HepG2 (cell line): ENCODE measurements around the gene ALX4. TPM values are rescaled to one million over a fixed set of nuclear protein-coding genes. Genes with fewer than 3 reads are reported as not detected.

Experiments
- HOXA9 ChIP-seq: sonication (generic); formaldehyde crosslinking; IDR thresholded peaks from 2 replicates; pipeline ENCODE4 v1.8.1; 2022; ENCODE audit warnings: missing genetic modification reagents, mild to moderate bottlenecking, moderate library complexity, borderline replicate concordance
- NFE2L1 ChIP-seq: sonication (generic); formaldehyde crosslinking; IDR thresholded peaks from 2 replicates; pipeline ENCODE4 v1.4.0; 2020; ENCODE audit warnings: missing genetic modification reagents, mild to moderate bottlenecking, borderline replicate concordance
- SALL1 ChIP-seq: sonication (generic); formaldehyde crosslinking; IDR thresholded peaks from 2 replicates; pipeline ENCODE4 v1.8.0; 2022; ENCODE audit warnings: mild to moderate bottlenecking, missing genetic modification reagents
- ZBTB10 ChIP-seq: sonication (generic); formaldehyde crosslinking; IDR thresholded peaks from 2 replicates; pipeline ENCODE4 v1.4.0; 2020; ENCODE audit warnings: missing genetic modification reagents, borderline replicate concordance
- ZMYM3 ChIP-seq: sonication (generic); formaldehyde crosslinking; IDR thresholded peaks from 2 replicates; pipeline ENCODE4 v1.5.1; 2020; ENCODE audit warnings: mild to moderate bottlenecking, missing genetic modification reagents
- ZNF564 ChIP-seq: sonication (generic); formaldehyde crosslinking; IDR thresholded peaks from 2 replicates; pipeline ENCODE4 v1.8.1; 2023; ENCODE audit warnings: mild to moderate bottlenecking, missing genetic modification reagents
- ZSCAN22 ChIP-seq: sonication (generic); formaldehyde crosslinking; IDR thresholded peaks from 2 replicates; pipeline ENCODE4 v1.4.0; 2020; ENCODE audit warnings: mild to moderate bottlenecking, missing genetic modification reagents
- polyA plus RNA-seq, 8 experiments: library from polyadenylated mRNA; depleted of rRNA in 3 of 8; stranded (reverse) in 7 of 8; unstranded in 1 of 8; fragments of >200 nt; fragmentation: Illumina TruSeq in 4 of 8; extraction: Trizol in 4 of 8; gene quantifications; 2 replicates each; pipeline versions ENCODE4 v1.2.1 to v1.2.3, GENCODE V29; 2011 to 2016; ENCODE audit warnings: low read depth in 4 of 8, missing spikeins in 1 of 8, mixed read lengths in 1 of 8; ENCODE audit not compliant: insufficient read depth in 1 of 8
- total RNA-seq, 5 experiments: library from RNA; depleted of rRNA; stranded (reverse); fragments of >200 nt; fragmentation: Illumina TruSeq; extraction: Trizol; gene quantifications; 2 replicates each; pipeline ENCODE4 v1.2.3, GENCODE V29; 2016; ENCODE audit warnings: low read depth in 1 of 5
- TF ChIP-seq, protein P1 (sequence below), 2 experiments: fragments of 450-650 bp in 1 of 2; sonication (generic) in 1 of 2; formaldehyde crosslinking in 1 of 2; IDR thresholded peaks; 2 replicates each; pipeline versions ENCODE4 v1.6.1 to v1.8.0; 2016 to 2022; ENCODE audit warnings: antibody characterized with exemption in 1 of 2, mild to moderate bottlenecking in 1 of 2, missing genetic modification reagents in 1 of 2
- TF ChIP-seq, protein P2 (sequence below): sonication (generic); formaldehyde crosslinking; IDR thresholded peaks from 2 replicates; pipeline ENCODE4 v1.8.0; 2022; ENCODE audit warnings: missing genetic modification reagents, mild to moderate bottlenecking, inconsistent platforms, borderline replicate concordance

Gene ALX4
- total and polyA plus RNA-seq, 2 of the 13 experiments (the other 11 are each of a cell fraction or from before 2014, with no cell fraction given): not detected

DNA sequence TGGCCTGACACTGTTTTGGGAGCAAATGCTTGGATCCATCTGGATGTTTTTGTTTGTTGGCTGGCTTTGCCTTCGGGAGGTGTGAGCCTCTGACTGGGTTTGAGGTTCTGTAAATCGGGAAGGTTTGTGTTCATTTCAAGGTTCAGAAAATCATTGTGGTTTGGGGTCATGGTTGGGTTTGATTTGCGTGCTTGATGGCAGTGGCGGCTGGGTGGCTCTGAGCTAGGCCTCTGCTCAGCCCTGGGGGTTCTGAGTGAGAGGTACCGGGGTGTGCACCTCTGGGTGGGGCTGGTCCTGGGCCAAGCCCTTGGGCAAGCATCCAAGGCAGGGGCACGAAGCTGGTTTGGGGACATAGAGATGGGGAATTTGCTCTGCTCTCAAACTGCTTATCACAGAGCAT is 37.0 kb upstream of the ALX4 start (continued):
- TF ChIP-seq ZBTB10 (CRISPR knock-in tag) (no peak), NFE2L1 (CRISPR knock-in tag) (no peak), ZSCAN22 (no peak), ZNF564 (CRISPR knock-in tag) (no peak), ZMYM3 (CRISPR knock-in tag) (no peak), HOXA9 (CRISPR knock-in tag) (no peak), SALL1 (CRISPR knock-in tag) (no peak)
- TF ChIP-seq, protein P1, sequence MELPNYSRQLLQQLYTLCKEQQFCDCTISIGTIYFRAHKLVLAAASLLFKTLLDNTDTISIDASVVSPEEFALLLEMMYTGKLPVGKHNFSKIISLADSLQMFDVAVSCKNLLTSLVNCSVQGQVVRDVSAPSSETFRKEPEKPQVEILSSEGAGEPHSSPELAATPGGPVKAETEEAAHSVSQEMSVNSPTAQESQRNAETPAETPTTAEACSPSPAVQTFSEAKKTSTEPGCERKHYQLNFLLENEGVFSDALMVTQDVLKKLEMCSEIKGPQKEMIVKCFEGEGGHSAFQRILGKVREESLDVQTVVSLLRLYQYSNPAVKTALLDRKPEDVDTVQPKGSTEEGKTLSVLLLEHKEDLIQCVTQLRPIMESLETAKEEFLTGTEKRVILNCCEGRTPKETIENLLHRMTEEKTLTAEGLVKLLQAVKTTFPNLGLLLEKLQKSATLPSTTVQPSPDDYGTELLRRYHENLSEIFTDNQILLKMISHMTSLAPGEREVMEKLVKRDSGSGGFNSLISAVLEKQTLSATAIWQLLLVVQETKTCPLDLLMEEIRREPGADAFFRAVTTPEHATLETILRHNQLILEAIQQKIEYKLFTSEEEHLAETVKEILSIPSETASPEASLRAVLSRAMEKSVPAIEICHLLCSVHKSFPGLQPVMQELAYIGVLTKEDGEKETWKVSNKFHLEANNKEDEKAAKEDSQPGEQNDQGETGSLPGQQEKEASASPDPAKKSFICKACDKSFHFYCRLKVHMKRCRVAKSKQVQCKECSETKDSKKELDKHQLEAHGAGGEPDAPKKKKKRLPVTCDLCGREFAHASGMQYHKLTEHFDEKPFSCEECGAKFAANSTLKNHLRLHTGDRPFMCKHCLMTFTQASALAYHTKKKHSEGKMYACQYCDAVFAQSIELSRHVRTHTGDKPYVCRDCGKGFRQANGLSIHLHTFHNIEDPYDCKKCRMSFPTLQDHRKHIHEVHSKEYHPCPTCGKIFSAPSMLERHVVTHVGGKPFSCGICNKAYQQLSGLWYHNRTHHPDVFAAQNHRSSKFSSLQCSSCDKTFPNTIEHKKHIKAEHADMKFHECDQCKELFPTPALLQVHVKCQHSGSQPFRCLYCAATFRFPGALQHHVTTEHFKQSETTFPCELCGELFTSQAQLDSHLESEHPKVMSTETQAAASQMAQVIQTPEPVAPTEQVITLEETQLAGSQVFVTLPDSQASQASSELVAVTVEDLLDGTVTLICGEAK (IDR thresholded peaks at IDR 0.05): no peak
- TF ChIP-seq, protein P1 (CRISPR knock-in tag; IDR thresholded peaks at IDR 0.05): no peak
- TF ChIP-seq, protein P2, sequence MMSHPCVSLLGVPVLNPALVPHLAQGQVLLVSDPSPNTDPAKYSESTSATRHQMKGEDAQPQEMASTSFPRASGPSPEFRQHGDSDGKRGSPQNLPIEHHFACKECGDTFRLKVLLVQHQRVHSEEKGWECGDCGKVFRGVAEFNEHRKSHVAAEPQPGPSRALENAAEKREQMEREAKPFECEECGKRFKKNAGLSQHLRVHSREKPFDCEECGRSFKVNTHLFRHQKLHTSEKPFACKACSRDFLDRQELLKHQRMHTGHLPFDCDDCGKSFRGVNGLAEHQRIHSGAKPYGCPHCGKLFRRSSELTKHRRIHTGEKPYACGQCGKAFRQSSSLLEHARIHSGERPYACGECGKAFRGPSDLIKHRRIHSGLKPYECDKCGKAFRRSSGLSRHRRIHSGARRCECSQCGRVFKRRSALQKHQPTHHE: no peak
